ENCODE data around the gene SLC35D2.

- TF ChIP-seq POLR2AphosphoS5 (IDR thresholded peaks at IDR 0.05; ENCODE audit: low read depth, low read length) (no peak), TAF1 (IDR thresholded peaks at IDR 0.05; ENCODE audit: borderline replicate concordance, insufficient read depth, low read length) (no peak), SIN3A (IDR thresholded peaks at IDR 0.05; ENCODE audit: borderline replicate concordance, insufficient read depth, low read length) (no peak)
- TF ChIP-seq, protein P1, sequence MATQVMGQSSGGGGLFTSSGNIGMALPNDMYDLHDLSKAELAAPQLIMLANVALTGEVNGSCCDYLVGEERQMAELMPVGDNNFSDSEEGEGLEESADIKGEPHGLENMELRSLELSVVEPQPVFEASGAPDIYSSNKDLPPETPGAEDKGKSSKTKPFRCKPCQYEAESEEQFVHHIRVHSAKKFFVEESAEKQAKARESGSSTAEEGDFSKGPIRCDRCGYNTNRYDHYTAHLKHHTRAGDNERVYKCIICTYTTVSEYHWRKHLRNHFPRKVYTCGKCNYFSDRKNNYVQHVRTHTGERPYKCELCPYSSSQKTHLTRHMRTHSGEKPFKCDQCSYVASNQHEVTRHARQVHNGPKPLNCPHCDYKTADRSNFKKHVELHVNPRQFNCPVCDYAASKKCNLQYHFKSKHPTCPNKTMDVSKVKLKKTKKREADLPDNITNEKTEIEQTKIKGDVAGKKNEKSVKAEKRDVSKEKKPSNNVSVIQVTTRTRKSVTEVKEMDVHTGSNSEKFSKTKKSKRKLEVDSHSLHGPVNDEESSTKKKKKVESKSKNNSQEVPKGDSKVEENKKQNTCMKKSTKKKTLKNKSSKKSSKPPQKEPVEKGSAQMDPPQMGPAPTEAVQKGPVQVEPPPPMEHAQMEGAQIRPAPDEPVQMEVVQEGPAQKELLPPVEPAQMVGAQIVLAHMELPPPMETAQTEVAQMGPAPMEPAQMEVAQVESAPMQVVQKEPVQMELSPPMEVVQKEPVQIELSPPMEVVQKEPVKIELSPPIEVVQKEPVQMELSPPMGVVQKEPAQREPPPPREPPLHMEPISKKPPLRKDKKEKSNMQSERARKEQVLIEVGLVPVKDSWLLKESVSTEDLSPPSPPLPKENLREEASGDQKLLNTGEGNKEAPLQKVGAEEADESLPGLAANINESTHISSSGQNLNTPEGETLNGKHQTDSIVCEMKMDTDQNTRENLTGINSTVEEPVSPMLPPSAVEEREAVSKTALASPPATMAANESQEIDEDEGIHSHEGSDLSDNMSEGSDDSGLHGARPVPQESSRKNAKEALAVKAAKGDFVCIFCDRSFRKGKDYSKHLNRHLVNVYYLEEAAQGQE (IDR thresholded peaks at IDR 0.05; ENCODE audit: insufficient read depth in 1 of 2, low read depth in 2 of 2, low read length in 2 of 2), result no peak
Measured at GRCh38 chr9:96412174-96412913, 28.8 kb upstream of the SLC35D2 start.

All from PFSK-1 (cell line).